AG09319 (cell line): ENCODE results near the gene TAF3.

ENCODE experiments used
- DNase-seq: peaks from one replicate; pipeline ENCODE4 v3.0.0-alpha.2; 2010; ENCODE audit warnings: low read depth; ENCODE audit errors: extremely low read depth
- CTCF ChIP-seq: IDR thresholded peaks from 2 replicates; pipeline ENCODE4 v1.5.1; 2011; ENCODE audit warnings: low read depth, mild to moderate bottlenecking, inconsistent platforms, low read length, moderate library complexity

Gene TAF3

GRCh38 chr10:7834262-7834661, 16.0 kb downstream of the TAF3 start:
- no peak for TF ChIP-seq CTCF
- no peak for DNase-seq

- no peak for TF ChIP-seq CTCF
- DNase-seq = no peak
Measured at GRCh38 chr10:7836571-7836970, 18.3 kb downstream of the TAF3 start.

GRCh38 chr10:7846591-7846990, 28.3 kb downstream of the TAF3 start:
- DNase-seq = no peak
- no peak for TF ChIP-seq CTCF

GRCh38 chr10:7853226-7853842, 35.0 kb downstream of the TAF3 start:
- TF ChIP-seq CTCF = no peak
- no peak for DNase-seq

GRCh38 chr10:7853890-7854289, 35.6 kb downstream of the TAF3 start:
- no peak for TF ChIP-seq CTCF
- no peak for DNase-seq

DNA sequence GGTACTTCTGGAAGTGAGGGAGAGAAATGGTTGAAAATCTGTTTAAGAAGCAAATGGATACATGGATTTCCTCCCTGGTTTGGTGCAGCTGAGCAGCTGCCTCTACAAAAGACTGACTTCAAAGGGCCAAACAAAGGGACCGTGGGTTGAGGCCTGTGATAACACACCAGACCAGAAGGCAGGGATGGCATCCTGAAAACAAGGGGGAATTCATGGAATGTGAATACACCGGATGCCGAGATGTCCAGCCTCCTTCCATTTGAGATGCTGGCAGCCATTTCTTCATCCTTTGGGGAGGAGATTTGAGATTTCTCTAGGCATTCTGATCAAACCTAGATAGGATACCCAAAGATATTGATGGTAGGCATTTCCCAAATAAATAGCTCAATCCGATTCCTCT, 36.9 kb downstream of the TAF3 start:
- no peak for TF ChIP-seq CTCF
- no peak for DNase-seq

GRCh38 chr10:7856678-7857077, 38.4 kb downstream of the TAF3 start:
- DNase-seq = no peak
- no peak for TF ChIP-seq CTCF
